ENCODE results near the gene KLF7.

DNA sequence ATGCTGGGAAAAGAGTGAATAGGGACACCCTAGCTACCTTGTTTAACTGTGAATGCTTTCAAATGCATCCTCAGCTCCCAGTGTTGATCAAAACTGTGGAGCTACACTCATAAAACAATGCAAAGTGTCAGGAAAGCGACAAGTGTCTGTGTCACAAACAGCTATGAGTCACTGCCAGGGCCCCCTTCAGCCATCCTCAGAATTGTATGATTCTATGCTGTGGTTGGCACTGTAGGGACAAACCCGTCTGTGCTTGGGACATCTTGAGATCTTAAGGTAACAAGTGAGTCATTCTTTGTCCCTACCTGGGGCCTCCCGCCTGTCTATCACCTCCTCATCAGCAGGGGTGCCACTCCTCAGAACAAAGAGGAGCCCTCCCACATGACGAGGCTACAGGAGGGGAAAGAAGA, 42.4 kb downstream of the KLF7 start:
- TF ChIP-seq, protein P1, sequence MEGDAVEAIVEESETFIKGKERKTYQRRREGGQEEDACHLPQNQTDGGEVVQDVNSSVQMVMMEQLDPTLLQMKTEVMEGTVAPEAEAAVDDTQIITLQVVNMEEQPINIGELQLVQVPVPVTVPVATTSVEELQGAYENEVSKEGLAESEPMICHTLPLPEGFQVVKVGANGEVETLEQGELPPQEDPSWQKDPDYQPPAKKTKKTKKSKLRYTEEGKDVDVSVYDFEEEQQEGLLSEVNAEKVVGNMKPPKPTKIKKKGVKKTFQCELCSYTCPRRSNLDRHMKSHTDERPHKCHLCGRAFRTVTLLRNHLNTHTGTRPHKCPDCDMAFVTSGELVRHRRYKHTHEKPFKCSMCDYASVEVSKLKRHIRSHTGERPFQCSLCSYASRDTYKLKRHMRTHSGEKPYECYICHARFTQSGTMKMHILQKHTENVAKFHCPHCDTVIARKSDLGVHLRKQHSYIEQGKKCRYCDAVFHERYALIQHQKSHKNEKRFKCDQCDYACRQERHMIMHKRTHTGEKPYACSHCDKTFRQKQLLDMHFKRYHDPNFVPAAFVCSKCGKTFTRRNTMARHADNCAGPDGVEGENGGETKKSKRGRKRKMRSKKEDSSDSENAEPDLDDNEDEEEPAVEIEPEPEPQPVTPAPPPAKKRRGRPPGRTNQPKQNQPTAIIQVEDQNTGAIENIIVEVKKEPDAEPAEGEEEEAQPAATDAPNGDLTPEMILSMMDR (IDR thresholded peaks at IDR 0.05; ENCODE audit: insufficient read depth, low read length, poor library complexity, severe bottlenecking): no peak
- no peak for TF ChIP-seq EZH2phosphoT487 (conservative IDR thresholded peaks at IDR 0.05; ENCODE audit: low read length)
